HG03457 (cell line): ENCODE results near the gene GABRR1.
"Not testable (repeated sequence)": the region's sequence is repeated elsewhere in the genome, so short reads cannot be mapped to it uniquely, and the experiment has no call there.

Experiments
- ATAC-seq: cut with Tn5 transposase; IDR thresholded peaks from one replicate; pipeline ENCODE4 v1.9.1; 2021; ENCODE audit warnings: moderate number of reproducible peaks; ENCODE audit not compliant: unreplicated experiment

GABRR1 gene

GRCh38 chr6:89161326-89162046 lies 55.7 kb downstream of the GABRR1 start:
- ATAC-seq = no peak

DNA sequence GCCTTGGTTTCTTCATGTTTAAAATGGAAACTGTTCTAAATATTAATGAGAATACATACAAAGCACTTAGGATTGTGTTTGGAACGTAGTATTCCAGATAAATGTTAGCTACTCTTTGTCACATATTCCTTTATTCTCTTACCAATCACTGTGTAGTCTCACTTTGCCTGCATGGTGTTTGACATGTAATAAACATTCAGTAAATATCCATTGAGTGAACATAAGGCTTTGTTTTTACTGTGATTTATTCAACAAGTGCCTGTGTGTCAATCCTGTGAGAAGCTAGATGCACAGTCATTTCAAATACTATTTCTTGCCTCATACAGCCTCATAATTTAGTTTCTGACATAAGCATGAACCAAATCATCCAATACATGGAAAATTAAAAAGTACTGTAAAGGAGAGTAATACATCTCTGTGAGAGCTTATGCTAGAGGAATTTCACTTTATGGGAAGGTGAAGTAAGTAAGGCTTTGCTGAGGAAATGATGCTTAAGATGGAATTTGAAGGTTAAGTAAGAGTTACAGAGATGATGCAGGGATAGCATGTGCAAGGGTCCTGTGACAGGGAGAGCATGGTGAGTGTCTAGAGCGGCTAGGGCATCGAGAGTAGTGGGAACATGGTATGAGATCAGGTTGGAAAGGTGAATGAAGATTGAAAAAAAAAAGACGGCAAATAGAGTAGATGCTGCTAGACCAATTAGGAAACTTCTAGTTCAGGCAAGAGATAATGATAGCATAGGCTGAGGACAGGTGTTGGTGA lies 56.6 kb downstream of the GABRR1 start:
- no peak for ATAC-seq

- ATAC-seq = no peak
Measured at GRCh38 chr6:89154131-89154530, 63.0 kb downstream of the GABRR1 start.

GRCh38 chr6:89148016-89148750 lies 69.0 kb downstream of the GABRR1 start:
- ATAC-seq = no peak

DNA sequence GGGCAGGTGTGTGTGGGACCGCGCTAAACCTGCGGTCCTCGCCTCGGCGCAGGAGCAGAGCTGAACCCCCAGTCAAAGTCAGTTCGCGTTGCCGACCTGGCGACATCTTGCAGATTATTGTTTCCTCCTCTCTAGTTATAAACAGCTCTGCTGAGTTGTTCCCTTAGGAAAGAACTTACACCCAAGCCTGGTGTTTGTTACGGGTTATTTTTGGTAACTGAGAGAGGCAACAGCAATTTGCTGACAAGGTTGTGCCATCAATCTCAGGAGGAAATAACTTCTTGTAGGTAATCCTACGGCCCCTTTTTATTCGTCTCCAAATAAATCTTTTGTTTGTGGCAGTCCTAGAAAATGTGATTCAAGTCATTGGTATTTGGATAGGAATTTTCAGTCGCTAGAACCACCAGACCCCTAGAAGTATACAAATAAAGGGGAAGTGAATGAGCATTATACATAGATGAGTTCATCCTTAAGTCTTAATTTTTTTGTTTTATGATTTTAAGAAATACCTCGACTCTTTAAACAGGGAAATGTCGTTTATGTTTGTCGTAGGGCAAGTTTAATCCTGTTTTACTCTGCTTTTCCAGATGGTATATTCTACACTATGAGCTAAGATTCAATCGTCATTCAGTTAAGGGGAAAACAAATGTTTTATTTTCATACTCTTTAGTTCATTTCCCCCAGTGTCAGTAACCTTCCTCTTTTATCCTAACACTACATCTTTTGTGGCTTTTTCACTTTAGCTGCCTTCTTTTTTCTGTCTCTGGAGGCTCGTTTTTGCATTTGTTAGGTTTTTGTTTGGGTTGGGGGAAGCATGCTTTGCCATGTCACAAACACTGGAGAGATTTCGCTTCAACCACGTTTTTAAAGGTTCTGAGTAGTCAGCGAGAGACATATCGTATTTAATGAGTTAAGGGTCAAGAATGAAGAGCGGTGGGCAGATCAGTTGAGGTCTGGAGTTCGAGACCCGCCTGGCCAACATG lies 70.1 kb downstream of the GABRR1 start:
- ATAC-seq = peak; percentile 10

- ATAC-seq = peak; percentile 49
Measured at GRCh38 chr6:89145956-89146717, 71.0 kb downstream of the GABRR1 start, which contains the start of gene PM20D2. Gene PM20D2 (plus strand): TSS chr6:89146055. CDS start chr6:89146145, 90 bp downstream.

- peak; percentile 46 for ATAC-seq
Measured at GRCh38 chr6:89145091-89145955, 71.8 kb downstream of the GABRR1 start.

GRCh38 chr6:89144354-89144906 lies 72.7 kb downstream of the GABRR1 start:
- peak; percentile 28 for ATAC-seq

DNA sequence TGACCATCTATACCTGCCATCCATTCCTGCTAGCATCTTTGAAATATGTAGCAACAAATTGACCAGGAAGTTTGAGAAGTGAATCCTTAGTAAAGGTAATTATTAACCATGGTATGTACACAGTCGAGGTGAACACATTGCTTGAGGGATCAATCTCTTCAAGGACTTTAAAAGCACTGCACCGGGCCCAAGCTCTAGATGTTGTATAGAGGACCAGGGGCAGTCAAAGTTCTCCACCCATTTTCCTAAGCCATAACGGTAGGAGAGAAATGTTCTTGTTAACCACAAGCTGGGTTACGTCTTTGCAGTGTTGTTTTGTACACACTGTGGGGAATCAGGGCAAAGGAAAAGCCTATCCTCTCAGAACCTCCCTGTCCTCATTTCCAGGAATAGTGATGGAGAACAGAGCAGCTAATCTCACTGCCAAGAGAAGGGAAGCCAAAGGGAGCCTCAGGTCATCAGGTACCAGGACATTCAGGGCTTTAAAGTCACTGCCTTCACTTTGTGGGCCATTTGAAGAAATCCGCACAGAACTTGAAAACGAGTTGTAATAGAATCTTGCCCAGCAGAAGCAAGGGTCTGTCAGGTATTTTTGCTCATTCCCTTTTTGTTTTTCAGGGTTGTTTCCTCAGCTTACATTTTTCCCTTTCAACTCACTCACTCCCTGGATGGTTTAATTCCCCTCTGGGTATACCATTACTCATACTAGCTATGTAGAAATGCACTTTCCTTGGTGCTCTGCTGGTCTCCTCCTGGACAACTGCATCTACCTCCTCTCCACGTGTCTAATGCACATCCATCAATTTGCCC lies 76.6 kb downstream of the GABRR1 start:
- no peak for ATAC-seq

DNA sequence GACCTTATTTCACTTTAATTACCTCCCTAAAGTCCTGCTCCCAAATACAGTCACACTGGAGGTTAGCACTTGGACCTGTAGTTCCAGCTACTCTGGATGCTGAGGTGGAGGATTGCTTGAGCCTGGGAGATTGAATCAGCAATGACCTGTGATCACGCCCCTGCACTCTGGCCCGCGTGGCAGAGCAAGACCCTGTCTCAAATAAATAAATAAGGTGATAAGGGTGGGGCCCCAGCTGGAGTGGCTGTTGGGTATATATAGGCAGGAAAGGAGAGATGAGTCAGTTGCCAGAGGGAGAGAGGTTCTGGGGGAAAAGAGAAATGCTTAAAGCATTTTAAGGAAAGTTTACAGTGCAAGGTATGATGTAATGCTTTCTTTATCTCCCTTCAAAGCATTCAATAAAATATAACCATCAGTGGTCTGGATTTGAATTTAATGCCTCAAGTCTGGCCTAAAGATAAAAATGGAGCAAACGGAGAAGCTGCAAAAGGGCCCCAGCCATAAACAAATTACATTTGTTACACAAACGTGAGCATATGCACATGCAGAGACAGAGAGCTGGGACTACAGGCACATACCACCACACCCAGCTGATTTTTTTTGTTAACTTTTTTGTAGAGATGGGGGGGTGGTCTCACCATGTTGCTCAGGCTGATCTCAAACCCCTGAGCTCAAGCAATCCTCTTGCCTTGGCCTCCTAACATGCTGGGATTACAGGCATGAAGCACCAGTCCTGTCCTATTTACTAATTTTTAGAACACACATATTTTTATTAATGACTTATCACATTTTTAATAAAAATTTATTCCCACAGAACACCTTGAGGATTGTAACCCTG lies 77.4 kb downstream of the GABRR1 start:
- no peak for ATAC-seq

GRCh38 chr6:89138173-89138572 lies 79.0 kb downstream of the GABRR1 start:
- ATAC-seq = no peak

GRCh38 chr6:89134723-89135122 lies 82.4 kb downstream of the GABRR1 start:
- no peak for ATAC-seq

DNA sequence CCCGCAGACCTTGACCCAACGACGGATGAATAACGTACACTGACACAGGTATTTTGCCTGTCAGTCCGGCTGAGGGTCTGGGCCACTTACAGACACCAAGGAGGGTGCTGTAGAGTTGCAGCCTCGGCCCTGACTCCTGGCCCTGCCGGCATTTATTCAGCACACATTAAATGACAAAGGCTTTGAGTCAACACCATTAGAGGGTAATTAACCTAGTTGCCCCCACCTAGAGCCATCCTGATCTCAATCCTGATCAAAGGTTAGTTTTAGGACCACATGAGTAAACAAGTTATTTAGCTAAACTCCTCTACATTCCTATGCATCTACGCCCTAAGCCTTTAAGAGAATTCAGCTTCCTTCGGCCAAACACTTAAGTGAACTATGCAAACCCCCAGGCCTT lies 83.2 kb downstream of the GABRR1 start:
- no peak for ATAC-seq

DNA sequence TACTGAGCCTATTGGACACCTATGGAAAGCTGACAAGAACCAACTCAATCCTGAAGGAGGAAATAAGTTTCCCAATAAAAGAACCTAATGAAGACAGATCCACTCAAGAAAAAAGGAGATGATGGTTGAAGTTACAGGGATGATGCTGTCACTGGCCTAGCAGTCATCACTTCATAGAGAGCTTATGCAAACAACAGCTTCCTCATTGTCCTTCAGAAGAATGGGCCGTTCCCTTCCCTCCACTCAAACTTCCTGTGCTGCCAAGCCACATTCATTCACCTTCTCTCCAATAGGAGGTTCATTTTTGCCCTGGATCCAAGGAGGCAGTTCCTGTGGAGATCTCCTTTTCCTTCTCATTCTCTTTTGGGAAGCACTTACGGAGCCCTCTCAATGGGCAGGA lies 85.1 kb downstream of the GABRR1 start:
- no peak for ATAC-seq

DNA sequence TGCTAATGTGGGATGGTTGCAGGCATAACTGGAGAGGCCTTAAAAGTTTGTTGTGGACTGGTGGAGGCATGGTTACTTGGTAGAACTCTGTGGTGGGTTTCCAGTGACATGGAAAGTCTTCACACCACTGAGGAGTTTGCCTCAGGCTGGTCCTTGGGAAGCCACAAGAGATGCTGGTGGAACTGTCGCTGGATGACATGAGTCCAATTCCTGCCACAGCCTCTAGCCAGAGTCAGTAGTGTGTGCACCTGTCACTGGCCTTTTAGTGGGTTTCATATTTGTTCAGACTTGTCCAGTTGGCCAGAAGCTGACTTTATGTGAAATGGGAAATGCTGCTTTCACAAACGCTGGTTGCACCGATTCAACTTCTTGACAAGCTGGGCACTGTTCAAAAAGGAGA lies 85.6 kb downstream of the GABRR1 start:
- ATAC-seq = no peak

- ATAC-seq = not testable (repeated sequence)
Measured at GRCh38 chr6:89128256-89128671, 88.9 kb downstream of the GABRR1 start.
